Measurements from ENCODE around the gene CLDN10.

CLDN10 gene

GRCh38 chr13:95603887-95604555 lies 51.5 kb downstream of the CLDN10 start:
- no peak for DNase-seq

GRCh38 chr13:95604556-95604915 lies 52.0 kb downstream of the CLDN10 start:
- no peak for DNase-seq

GRCh38 chr13:95605448-95606125 lies 53.1 kb downstream of the CLDN10 start:
- no peak for DNase-seq

- DNase-seq, result no peak
Measured at GRCh38 chr13:95607366-95607765, 54.8 kb downstream of the CLDN10 start.

GRCh38 chr13:95608640-95609323 lies 56.3 kb downstream of the CLDN10 start:
- no peak for DNase-seq

- DNase-seq, result no peak
Measured at GRCh38 chr13:95614641-95615245, 62.2 kb downstream of the CLDN10 start.

- no peak for DNase-seq
Measured at GRCh38 chr13:95615539-95615938, 63.0 kb downstream of the CLDN10 start.

- no peak for DNase-seq
Measured at GRCh38 chr13:95620030-95620824, 67.7 kb downstream of the CLDN10 start.

- DNase-seq, result no peak
Measured at GRCh38 chr13:95620825-95621498, 68.4 kb downstream of the CLDN10 start.

GRCh38 chr13:95623141-95623540 lies 70.6 kb downstream of the CLDN10 start:
- DNase-seq, result no peak

- no peak for DNase-seq
Measured at GRCh38 chr13:95624020-95624419, 71.5 kb downstream of the CLDN10 start.

GRCh38 chr13:95626768-95627167 lies 74.2 kb downstream of the CLDN10 start:
- DNase-seq, result no peak

- no peak for DNase-seq
Measured at GRCh38 chr13:95627590-95627989, 75.1 kb downstream of the CLDN10 start.

GRCh38 chr13:95628488-95628887 lies 76.0 kb downstream of the CLDN10 start:
- DNase-seq, result no peak

GRCh38 chr13:95629071-95629470 lies 76.6 kb downstream of the CLDN10 start:
- DNase-seq, result no peak
